Transverse colon (tissue), 4 donors: Measurements from ENCODE around the gene ENTPD3. TPM values are rescaled to one million over a fixed set of nuclear protein-coding genes. Genes with fewer than 3 reads are reported as not detected.

Experiments
- DNase-seq: peaks from one replicate; pipeline ENCODE4 v3.0.0-alpha.2; 2019
- H3K27ac ChIP-seq, 4 donors: fragments of 200-600 bp; sonication (generic); 2 replicates each; pipeline ENCODE4 v1.5.1; 2016 to 2018; ENCODE audit warnings: inconsistent platforms in 4 of 4
- H3K27me3 ChIP-seq: fragments of 200-600 bp; sonication (generic); 2 replicates; pipeline ENCODE4 v1.5.1; 2017; ENCODE audit warnings: inconsistent platforms
- H3K36me3 ChIP-seq, 4 donors: fragments of 200-600 bp; sonication (generic); 2 replicates each; pipeline ENCODE4 v1.5.1; 2017 to 2019; ENCODE audit warnings: inconsistent platforms in 4 of 4
- H3K4me1 ChIP-seq, 4 donors: fragments of 200-600 bp; sonication (generic); 2 replicates each; pipeline ENCODE4 v1.5.1; 2017 to 2020; ENCODE audit warnings: inconsistent platforms in 4 of 4
- H3K4me3 ChIP-seq, 4 donors: fragments of 200-600 bp; sonication (generic); 1 replicate in 1 of 4; 2 replicates in 3 of 4; pipeline versions ENCODE4 v1.5.1 to v1.6.1; 2017 to 2019; ENCODE audit warnings: inconsistent platforms in 4 of 4
- H3K9me3 ChIP-seq, 2 donors: fragments of 200-600 bp; sonication (generic); 2 replicates each; pipeline ENCODE4 v1.5.1; 2017 to 2019; ENCODE audit warnings: inconsistent platforms in 2 of 2
- EP300 ChIP-seq: sonication (generic); formaldehyde crosslinking; IDR thresholded peaks from one replicate; pipeline ENCODE4 v1.6.1; 2017; ENCODE audit warnings: antibody characterized with exemption, low read depth
- POLR2A ChIP-seq: fragments of 450-650 bp; IDR thresholded peaks from one replicate; pipeline ENCODE4 v1.6.1; 2016; ENCODE audit warnings: antibody characterized with exemption, mild to moderate bottlenecking, moderate library complexity
- POLR2AphosphoS5 ChIP-seq, 3 donors: sonication (generic); formaldehyde crosslinking; IDR thresholded peaks; one replicate each; pipeline ENCODE4 v1.6.1; 2016; ENCODE audit warnings: antibody characterized with exemption in 3 of 3
- WGBS, 2 donors: methylation state at CpG; one replicate each; pipeline ENCODE4 v1.1.5; 2018; ENCODE audit warnings: low coverage in 1 of 2; 5-methylcytosine and 5-hydroxymethylcytosine counted together
- in situ Hi-C, 4 donors: fragments of 200-750 bp; cut with MboI; loops; one replicate each; pipeline versions ENCODE4 v1.15.0 to v1.15.1; 2017; ENCODE audit warnings: low sequenced_read_pairs in 3 of 4, low pct_ligation_motif_present in 1 of 4, low pct_unique_long_range_greater_than_20kb in 1 of 4
- intact Hi-C: fragments of 100-400 bp; cut with DNase I; formaldehyde crosslinking; loops from one replicate; pipeline ENCODE4 v1.15.1; 2023; ENCODE audit warnings: low total_unique reads
- total RNA-seq, 4 donors: library from RNA; depleted of rRNA; stranded (reverse); fragments of >200 nt; gene quantifications; one replicate each; pipeline ENCODE4 v1.1.0, GENCODE V29; 2016
- TF ChIP-seq, protein P1 (sequence below), 5 experiments: fragments of 200-600 bp in 3 of 5; fragments of 450-650 bp in 2 of 5; sonication (generic) in 3 of 5; IDR thresholded peaks; 1 replicate in 2 of 5; 2 replicates in 3 of 5; pipeline ENCODE4 v1.5.1; 2016 to 2017; ENCODE audit warnings: antibody characterized with exemption in 5 of 5, inconsistent platforms in 3 of 5, mild to moderate bottlenecking in 2 of 5, moderate library complexity in 1 of 5

The ENTPD3 gene
- total RNA-seq, 4 donors from 2014 or later = 0.37 to 7.2 (median 2.0) TPM

GRCh38 chr3:40450438-40450837 lies 63.5 kb downstream of the ENTPD3 start:
- no peaks in the 10 kb centered on the region for H3K27me3 ChIP-seq
- in situ Hi-C loops = no loop called here
- intact Hi-C loops = no loop called here
- no peaks in the 10 kb centered on the region for H3K9me3 ChIP-seq
- 89 to 100% methylated on average over 2 of the region's 2 CpGs for WGBS, 2 donors
- no peaks in the 10 kb centered on the region for H3K36me3 ChIP-seq
- no peak for TF ChIP-seq EP300
- TF ChIP-seq POLR2AphosphoS5 (IDR thresholded peaks at IDR 0.05) = no peak
- TF ChIP-seq, protein P1, sequence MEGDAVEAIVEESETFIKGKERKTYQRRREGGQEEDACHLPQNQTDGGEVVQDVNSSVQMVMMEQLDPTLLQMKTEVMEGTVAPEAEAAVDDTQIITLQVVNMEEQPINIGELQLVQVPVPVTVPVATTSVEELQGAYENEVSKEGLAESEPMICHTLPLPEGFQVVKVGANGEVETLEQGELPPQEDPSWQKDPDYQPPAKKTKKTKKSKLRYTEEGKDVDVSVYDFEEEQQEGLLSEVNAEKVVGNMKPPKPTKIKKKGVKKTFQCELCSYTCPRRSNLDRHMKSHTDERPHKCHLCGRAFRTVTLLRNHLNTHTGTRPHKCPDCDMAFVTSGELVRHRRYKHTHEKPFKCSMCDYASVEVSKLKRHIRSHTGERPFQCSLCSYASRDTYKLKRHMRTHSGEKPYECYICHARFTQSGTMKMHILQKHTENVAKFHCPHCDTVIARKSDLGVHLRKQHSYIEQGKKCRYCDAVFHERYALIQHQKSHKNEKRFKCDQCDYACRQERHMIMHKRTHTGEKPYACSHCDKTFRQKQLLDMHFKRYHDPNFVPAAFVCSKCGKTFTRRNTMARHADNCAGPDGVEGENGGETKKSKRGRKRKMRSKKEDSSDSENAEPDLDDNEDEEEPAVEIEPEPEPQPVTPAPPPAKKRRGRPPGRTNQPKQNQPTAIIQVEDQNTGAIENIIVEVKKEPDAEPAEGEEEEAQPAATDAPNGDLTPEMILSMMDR (IDR thresholded peaks at IDR 0.05) = no peak
- TF ChIP-seq POLR2A = no peak
- no peak for DNase-seq
- peaks cover 7 to 21% (median 15%) of the 10 kb centered on the region in 4 donors for H3K4me1 ChIP-seq
- no peak overlapping the region for H3K4me3 ChIP-seq
- H3K27ac ChIP-seq = no peak overlapping the region

- H3K36me3 ChIP-seq = no peaks in the 10 kb centered on the region
- no peak overlapping the region for H3K27ac ChIP-seq
- in situ Hi-C loops = no loop called here
- intact Hi-C loops = no loop called here
- H3K9me3 ChIP-seq = no peaks in the 10 kb centered on the region
- H3K27me3 ChIP-seq = no peaks in the 10 kb centered on the region
- H3K4me3 ChIP-seq = no peak overlapping the region
- no peak for TF ChIP-seq POLR2A
- TF ChIP-seq, protein P1 (IDR thresholded peaks at IDR 0.05) = no peak
- TF ChIP-seq EP300 = no peak
- no peak for TF ChIP-seq POLR2AphosphoS5 (IDR thresholded peaks at IDR 0.05)
- H3K4me1 ChIP-seq = peaks cover 11 to 25% (median 17%) of the 10 kb centered on the region in 4 donors
- DNase-seq = no peak
Observed at GRCh38 chr3:40451551-40451950, 64.6 kb downstream of the ENTPD3 start.

DNA sequence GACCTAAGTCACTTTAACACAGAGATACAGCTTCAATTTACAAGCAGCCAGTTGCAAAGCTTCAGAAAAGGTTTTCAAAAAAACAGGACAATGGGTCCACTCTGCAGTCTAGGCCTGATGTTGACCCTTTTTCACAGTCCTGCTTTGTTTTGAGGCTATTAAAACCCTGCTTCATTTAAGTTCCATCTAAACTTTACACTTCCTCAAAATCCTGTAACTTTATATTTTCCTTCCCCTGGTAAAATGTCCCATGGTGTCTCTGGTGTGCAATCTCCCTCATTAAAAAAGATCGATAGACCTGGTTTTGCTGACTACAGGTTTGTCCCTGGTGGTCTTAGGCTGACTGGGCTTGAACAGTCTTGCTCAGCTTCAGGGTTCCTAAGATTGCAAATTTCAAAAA lies 65.1 kb downstream of the ENTPD3 start:
- 82 to 93% methylated on average over 1 of the region's 1 CpG for WGBS, 2 donors
- Histone ChIP-seq H3K4me3 (peak overlapping the region in 3 of 4 donors; percentile 62 to 68 (median 68)), H3K9me3 (no peaks in the 10 kb centered on the region), H3K36me3 (no peaks in the 10 kb centered on the region), H3K4me1 (peaks cover 12 to 26% (median 18%) of the 10 kb centered on the region in 4 donors), H3K27ac (peak overlapping the region; percentile 89 to 92 (median 90)), H3K27me3 (no peaks in the 10 kb centered on the region)
- TF ChIP-seq POLR2A = no peak
- TF ChIP-seq EP300 = no peak
- DNase-seq = no peak
- in situ Hi-C loops (no loop called here), intact Hi-C loops (no loop called here)

DNA sequence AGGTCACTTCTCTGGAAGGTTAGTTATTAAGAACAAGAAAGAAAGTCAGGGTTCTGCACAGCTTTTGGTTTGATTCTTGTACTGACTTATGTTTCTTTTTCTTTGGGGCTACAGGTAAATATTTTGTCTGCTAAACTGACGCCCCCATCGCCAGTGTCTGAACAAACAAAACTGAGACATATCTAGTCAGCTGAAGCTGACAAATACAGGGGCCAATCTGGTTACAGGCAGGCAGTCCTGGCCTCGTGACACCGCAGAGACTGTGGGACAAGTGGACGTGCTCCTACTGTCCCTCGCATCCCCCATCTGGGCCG lies 65.5 kb downstream of the ENTPD3 start:
- intact Hi-C loops (no loop called here), in situ Hi-C loops (no loop called here)
- Histone ChIP-seq H3K27me3 (no peaks in the 10 kb centered on the region), H3K27ac (peak overlapping the region; percentile 89 to 92 (median 90)), H3K4me3 (peak overlapping the region; percentile 60 to 68 (median 65)), H3K4me1 (peaks cover 12 to 26% (median 18%) of the 10 kb centered on the region in 4 donors), H3K9me3 (no peaks in the 10 kb centered on the region), H3K36me3 (no peaks in the 10 kb centered on the region)
- no peak for DNase-seq
- TF ChIP-seq POLR2A (no peak), POLR2AphosphoS5 (IDR thresholded peaks at IDR 0.05) (no peak), EP300 (no peak)
- TF ChIP-seq, protein P1 (IDR thresholded peaks at IDR 0.05) = no peak
- 0% methylated on average over 1 to 7 of the region's 7 CpGs for WGBS, 2 donors
